ENCODE results near the gene C9orf78. TPM values are rescaled to one million over a fixed set of nuclear protein-coding genes. Genes with fewer than 3 reads are reported as not detected.

Gene C9orf78
- total and polyA plus RNA-seq, 2 experiments from 2014 or later: 34.4 to 84.6 TPM

- TF ChIP-seq REST (IDR thresholded peaks at IDR 0.05; ENCODE audit: unreplicated experiment) (no peak), EZH2 (IDR thresholded peaks at IDR 0.05; ENCODE audit: low read depth, unreplicated experiment) (no peak), JUNB (IDR thresholded peaks at IDR 0.05; ENCODE audit: unreplicated experiment) (no peak), EZH2phosphoT487 (IDR thresholded peaks at IDR 0.05; ENCODE audit: unreplicated experiment) (no peak)
These were observed 8.7 kb downstream of the C9orf78 start (continued) for GRCh38 chr9:129826344-129826743.

GRCh38 chr9:129823935-129824601, 11.0 kb downstream of the C9orf78 start, which contains the start of gene TOR1A:
TSS of gene TOR1A (minus strand) at chr9:129824136. CDS start at chr9:129824085, 51 bp downstream.
- Histone ChIP-seq H2AFZ (no peak within 1 kb of the TSS), H3K36me3 (ENCODE audit: insufficient read depth) (peaks cover 28% of the 10 kb centered on the region), H3K4me1 (ENCODE audit: insufficient read depth) (no peaks in the 10 kb centered on the region), H3K9me2 (ENCODE audit: insufficient read depth) (no peaks in the 10 kb centered on the region), H3F3A (replicated peaks; ENCODE audit: low read depth) (0 out of 2 replicates have a peak, but pooled peaks cover 2% of the 10 kb centered on the region), H3K27ac (ENCODE audit: low read depth) (0 out of 2 replicates have a peak within 1 kb of the TSS, but pooled peaks have one; percentile 55), H3K79me2 (replicated peaks; ENCODE audit: insufficient read depth) (peaks cover 22% of the 10 kb centered on the region), H3K27me3 (ENCODE audit: insufficient read depth) (no peaks in the 10 kb centered on the region), H4K20me1 (replicated peaks; ENCODE audit: insufficient read depth) (no peaks in the 10 kb centered on the region), H3K4me2 (peak within 1 kb of the TSS; percentile 88), H3K4me3 (peak within 1 kb of the TSS; percentile 79)
- peaks cover 48% of the 10 kb centered on the region for H3K36me3 Mint-ChIP-seq (ENCODE audit: low read depth)
- DNase-seq (ENCODE audit: low spot score) (peak; percentile 97), ATAC-seq (peak; percentile 88)
- peak within 1 kb of the TSS; percentile 82 for H3K4me3 Mint-ChIP-seq
- H3K27me3 Mint-ChIP-seq (ENCODE audit: insufficient read depth, low read depth, poor library complexity): peaks cover 17% of the 10 kb centered on the region
- peaks cover 7% of the 10 kb centered on the region for H3K4me1 Mint-ChIP-seq
- TF ChIP-seq CREB1 (CRISPR knock-in tag; IDR thresholded peaks at IDR 0.05; ENCODE audit: low read depth): peak; percentile 55
- peak; percentile 50; the same call in 1 of the 2 replicates for TF ChIP-seq ZNF114 (CRISPR knock-in tag; IDR thresholded peaks at IDR 0.05)
- TF ChIP-seq POLR2AphosphoS5 (IDR thresholded peaks at IDR 0.05; ENCODE audit: low read depth): peak; percentile 92
- TF ChIP-seq STAT1 (IDR thresholded peaks at IDR 0.05; ENCODE audit: unreplicated experiment): no peak
- TF ChIP-seq ETS1 (IDR thresholded peaks at IDR 0.05): peak; percentile 93
- peaks cover 2% of the 10 kb centered on the region; the same call in 1 of the 3 replicates for H3K9me3 Mint-ChIP-seq
- 0 out of 2 replicates have a peak within 1 kb of the TSS, but pooled peaks have one; percentile 66 for H3K27ac Mint-ChIP-seq
